Body of pancreas (tissue), 4 donors: ENCODE measurements around the gene CHIT1.

Source experiments
- CTCF ChIP-seq, 7 experiments: fragments of 450-650 bp in 4 of 7; fragments of 200-600 bp in 3 of 7; sonication (generic) in 3 of 7; IDR thresholded peaks; one replicate each; pipeline ENCODE4 v1.5.1; 2016 to 2019; ENCODE audit warnings: antibody characterized with exemption in 7 of 7
- POLR2A ChIP-seq, 3 donors: fragments of 450-650 bp; IDR thresholded peaks; one replicate each; pipeline ENCODE4 v1.6.1; 2016; ENCODE audit warnings: antibody characterized with exemption in 3 of 3, mild to moderate bottlenecking in 2 of 3

GRCh38 chr1:203274603-203275381 lies 45.3 kb upstream of the CHIT1 start:
- no peak for TF ChIP-seq CTCF (IDR thresholded peaks at IDR 0.05)
- TF ChIP-seq POLR2A (IDR thresholded peaks at IDR 0.05) = peak in 1 of 3 donors; percentile 17
